ENCODE measurements around the gene SLX4IP. TPM values are rescaled to one million over a fixed set of nuclear protein-coding genes. Genes with fewer than 3 reads are reported as not detected.
A peak's percentile ranks its signal among the peaks of the same experiment; 100 is the strongest.

The SLX4IP gene
- total and polyA plus RNA-seq, 2 donors (not counting 3 experiments of a cell fraction or from before 2014, with no cell fraction given) = 1.9 to 4.5 TPM

DNA sequence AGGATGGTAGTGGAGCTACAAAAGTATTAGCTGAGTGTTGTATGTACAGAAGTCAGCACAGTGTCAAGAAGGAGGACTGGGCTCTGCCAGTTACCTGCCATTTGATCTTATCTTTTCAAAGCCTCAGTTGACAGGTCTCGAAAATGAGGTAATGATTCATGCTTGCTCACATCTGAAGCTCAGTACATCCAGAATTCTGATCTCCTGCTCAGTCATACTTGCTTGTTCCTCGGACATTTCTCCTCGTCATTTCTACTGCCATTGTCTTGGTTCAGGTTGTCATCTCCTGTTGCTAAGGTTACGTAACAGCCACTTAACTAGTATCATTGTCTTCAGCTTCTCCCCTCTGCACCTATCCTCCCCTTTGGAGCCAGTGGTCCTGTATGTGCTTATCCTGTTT is 89.5 kb downstream of the SLX4IP start:
- H3K4me1 ChIP-seq (ENCODE audit: control insufficient read depth, extremely low read depth, insufficient read depth, low read length) = peaks cover 28% of the 10 kb centered on the region
- no peak overlapping the region for H3K27ac ChIP-seq (ENCODE audit: insufficient read depth, low read depth, low read length)
- H4K20me1 ChIP-seq (replicated peaks; ENCODE audit: control insufficient read depth, extremely low read depth, insufficient read depth, low read length) = no peaks in the 10 kb centered on the region
- no peak overlapping the region for H3K4me2 ChIP-seq (ENCODE audit: insufficient read depth, low read length)
- DNase-seq (ENCODE audit: low read depth, low spot score) = no peak
- no TSS peak for BruUV-seq (replicated peaks)
- no peak overlapping the region for H3K4me3 ChIP-seq (replicated peaks in 1 of 3; ENCODE audit: insufficient read depth in 1 of 3, low read depth in 1 of 3, low read length in 3 of 3)
- intact Hi-C loops (cut with micrococcal nuclease) (loop anchor here (10.0 kb wide), 1 partner anchor 310 kb away; the partner anchor contains the start of gene SNAP25), dilution Hi-C loops (cut with MboI; ENCODE audit: extremely low pct_ligation_motif_present, low sequenced_read_pairs) (no loop called here)
- no peak for FAIRE-seq
- peak; percentile 70 for TF ChIP-seq GATA2 (IDR thresholded peaks at IDR 0.05; ENCODE audit: insufficient read depth, insufficient read length, low read depth, low read length)
- no peak for TF ChIP-seq POLR2AphosphoS5 (IDR thresholded peaks at IDR 0.05; ENCODE audit: insufficient read depth, low read depth, low read length)
- no peak for TF ChIP-seq FOS (IDR thresholded peaks at IDR 0.05; ENCODE audit: borderline replicate concordance, insufficient read depth, low read length)
- peak; percentile 9 for TF ChIP-seq JUN (IDR thresholded peaks at IDR 0.05; ENCODE audit: borderline replicate concordance, insufficient read depth, insufficient read length, low read depth)
- no peaks in the 10 kb centered on the region for H3K9me1 ChIP-seq (replicated peaks; ENCODE audit: control insufficient read depth, extremely low read depth, insufficient read depth, low read length)
- POLR2A ChIA-PET = no interaction called here
- H3K9me3 ChIP-seq (replicated peaks; ENCODE audit: control insufficient read depth, insufficient read depth, low read length) = no peaks in the 10 kb centered on the region
- H3K9ac ChIP-seq (replicated peaks; ENCODE audit: extremely low read depth, insufficient read depth, low read length) = no peak overlapping the region
- CTCF ChIA-PET = interaction anchor here (0.7 to 2.5 kb wide), 8 partner anchors 9 to 49 kb away, joined by 3 to 9 read pairs (median 3); no protein-coding TSS in a partner anchor
- H3K79me2 ChIP-seq (ENCODE audit: control insufficient read depth, insufficient read depth, low read length) = no peaks in the 10 kb centered on the region
- no peaks in the 10 kb centered on the region for H3K36me3 ChIP-seq (ENCODE audit: control insufficient read depth in 2 of 2, extremely low read depth in 1 of 2, insufficient read depth in 2 of 2, low read length in 2 of 2)
- no peak overlapping the region for H2AFZ ChIP-seq (ENCODE audit: low read depth, low read length)
- no peaks in the 10 kb centered on the region for H3K27me3 ChIP-seq (ENCODE audit: control insufficient read depth in 2 of 2, insufficient read depth in 2 of 2, low read length in 2 of 2)

DNA sequence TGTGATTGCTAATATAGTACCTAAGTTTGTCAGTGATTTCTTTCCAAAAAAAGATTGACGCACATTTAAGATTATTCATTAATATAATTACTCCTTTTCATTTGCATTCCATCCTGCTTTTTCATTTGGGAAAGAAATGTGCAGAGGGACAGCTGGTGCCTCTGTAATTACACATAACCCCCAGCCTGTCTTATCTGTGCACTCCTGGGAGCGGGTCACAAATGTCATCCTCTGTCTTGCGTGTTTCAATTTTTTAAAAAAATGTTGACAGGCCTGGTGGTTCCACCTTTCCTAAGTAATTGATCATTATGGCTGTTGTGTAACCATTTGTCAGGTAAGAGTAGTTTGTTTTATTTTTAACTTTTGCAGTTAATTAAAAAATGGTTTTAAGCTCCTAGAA is 92.7 kb downstream of the SLX4IP start:
- FAIRE-seq = no peak
- Histone ChIP-seq H3K79me2 (ENCODE audit: control insufficient read depth, insufficient read depth, low read length) (no peaks in the 10 kb centered on the region), H3K4me3 (replicated peaks in 1 of 3; ENCODE audit: insufficient read depth in 1 of 3, low read depth in 1 of 3, low read length in 3 of 3) (no peak overlapping the region), H3K4me2 (ENCODE audit: insufficient read depth, low read length) (no peak overlapping the region), H2AFZ (ENCODE audit: low read depth, low read length) (no peak overlapping the region), H3K27ac (ENCODE audit: insufficient read depth, low read depth, low read length) (no peak overlapping the region), H3K9ac (replicated peaks; ENCODE audit: extremely low read depth, insufficient read depth, low read length) (no peak overlapping the region), H3K27me3 (ENCODE audit: control insufficient read depth in 2 of 2, insufficient read depth in 2 of 2, low read length in 2 of 2) (no peaks in the 10 kb centered on the region), H3K4me1 (ENCODE audit: control insufficient read depth, extremely low read depth, insufficient read depth, low read length) (peaks cover 3% of the 10 kb centered on the region), H3K36me3 (ENCODE audit: control insufficient read depth in 2 of 2, extremely low read depth in 1 of 2, insufficient read depth in 2 of 2, low read length in 2 of 2) (no peaks in the 10 kb centered on the region), H3K9me1 (replicated peaks; ENCODE audit: control insufficient read depth, extremely low read depth, insufficient read depth, low read length) (no peaks in the 10 kb centered on the region), H3K9me3 (replicated peaks; ENCODE audit: control insufficient read depth, insufficient read depth, low read length) (no peaks in the 10 kb centered on the region), H4K20me1 (replicated peaks; ENCODE audit: control insufficient read depth, extremely low read depth, insufficient read depth, low read length) (no peaks in the 10 kb centered on the region)
- no TSS peak for BruUV-seq (replicated peaks)
- intact Hi-C loops (cut with micrococcal nuclease) (loop anchor here (10.0 kb wide), 1 partner anchor 313 kb away; the partner anchor contains the start of gene SNAP25), dilution Hi-C loops (cut with MboI; ENCODE audit: extremely low pct_ligation_motif_present, low sequenced_read_pairs) (no loop called here)
- ChIA-PET CTCF (interaction anchor here (1.5 to 3.6 kb wide), 2 partner anchors 9 to 13 kb away, joined by 5 to 14 read pairs; no protein-coding TSS in a partner anchor), POLR2A (no interaction called here)
- no peak for TF ChIP-seq POLR2AphosphoS5 (IDR thresholded peaks at IDR 0.05; ENCODE audit: insufficient read depth, low read depth, low read length)
- no peak for TF ChIP-seq MYC (IDR thresholded peaks at IDR 0.05; ENCODE audit: low read depth, low read length)
- TF ChIP-seq, protein P1, sequence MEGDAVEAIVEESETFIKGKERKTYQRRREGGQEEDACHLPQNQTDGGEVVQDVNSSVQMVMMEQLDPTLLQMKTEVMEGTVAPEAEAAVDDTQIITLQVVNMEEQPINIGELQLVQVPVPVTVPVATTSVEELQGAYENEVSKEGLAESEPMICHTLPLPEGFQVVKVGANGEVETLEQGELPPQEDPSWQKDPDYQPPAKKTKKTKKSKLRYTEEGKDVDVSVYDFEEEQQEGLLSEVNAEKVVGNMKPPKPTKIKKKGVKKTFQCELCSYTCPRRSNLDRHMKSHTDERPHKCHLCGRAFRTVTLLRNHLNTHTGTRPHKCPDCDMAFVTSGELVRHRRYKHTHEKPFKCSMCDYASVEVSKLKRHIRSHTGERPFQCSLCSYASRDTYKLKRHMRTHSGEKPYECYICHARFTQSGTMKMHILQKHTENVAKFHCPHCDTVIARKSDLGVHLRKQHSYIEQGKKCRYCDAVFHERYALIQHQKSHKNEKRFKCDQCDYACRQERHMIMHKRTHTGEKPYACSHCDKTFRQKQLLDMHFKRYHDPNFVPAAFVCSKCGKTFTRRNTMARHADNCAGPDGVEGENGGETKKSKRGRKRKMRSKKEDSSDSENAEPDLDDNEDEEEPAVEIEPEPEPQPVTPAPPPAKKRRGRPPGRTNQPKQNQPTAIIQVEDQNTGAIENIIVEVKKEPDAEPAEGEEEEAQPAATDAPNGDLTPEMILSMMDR (IDR thresholded peaks at IDR 0.05; ENCODE audit: extremely low read depth in 1 of 2, insufficient read depth in 1 of 2, low read depth in 1 of 2, low read length in 2 of 2) = no peak
- TF ChIP-seq JUN (IDR thresholded peaks at IDR 0.05; ENCODE audit: borderline replicate concordance, insufficient read depth, insufficient read length, low read depth) = no peak
- no peak for TF ChIP-seq EZH2 (IDR thresholded peaks at IDR 0.05; ENCODE audit: borderline replicate concordance, low read depth, low read length, severe bottlenecking)
- TF ChIP-seq, protein P2, sequence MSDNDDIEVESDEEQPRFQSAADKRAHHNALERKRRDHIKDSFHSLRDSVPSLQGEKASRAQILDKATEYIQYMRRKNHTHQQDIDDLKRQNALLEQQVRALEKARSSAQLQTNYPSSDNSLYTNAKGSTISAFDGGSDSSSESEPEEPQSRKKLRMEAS (IDR thresholded peaks at IDR 0.05; ENCODE audit: insufficient read depth, insufficient read length) = no peak
- TF ChIP-seq FOS (IDR thresholded peaks at IDR 0.05; ENCODE audit: borderline replicate concordance, insufficient read depth, low read length) = no peak
- TF ChIP-seq GATA2 (IDR thresholded peaks at IDR 0.05; ENCODE audit: insufficient read depth, insufficient read length, low read depth, low read length) = no peak
- TF ChIP-seq POLR2A (IDR thresholded peaks at IDR 0.05; ENCODE audit: low read depth, low read length) = no peak
- DNase-seq (ENCODE audit: low read depth, low spot score) = no peak
